HG03064 (cell line): ENCODE results near the gene CDC26.
A peak's percentile ranks its signal among the peaks of the same experiment; 100 is the strongest.
"Not testable (repeated sequence)": the region's sequence is repeated elsewhere in the genome, so short reads cannot be mapped to it uniquely, and the experiment has no call there.

Experiments used
- ATAC-seq: cut with Tn5 transposase; IDR thresholded peaks from one replicate; pipeline ENCODE4 v1.9.1; 2021; ENCODE audit warnings: low read depth; ENCODE audit not compliant: unreplicated experiment

Gene CDC26

DNA sequence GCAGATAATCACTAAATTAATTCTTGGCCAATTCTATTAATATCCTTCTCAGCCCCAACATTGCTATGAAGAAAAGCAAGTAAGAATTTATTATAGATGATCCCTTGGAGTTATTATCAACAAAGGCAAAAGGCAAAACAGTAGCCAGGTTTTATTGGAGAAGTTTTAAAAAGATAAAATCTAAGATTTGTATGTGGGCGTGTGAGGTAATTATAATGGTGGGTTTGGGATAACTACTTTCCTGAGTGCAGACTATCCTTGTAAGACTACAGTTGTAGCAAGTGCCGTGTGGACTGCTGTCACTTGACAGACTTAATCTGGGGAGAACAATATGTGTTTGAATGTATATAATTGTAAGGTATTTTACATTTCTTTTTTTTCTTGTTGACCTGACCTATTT, 30.8 kb downstream of the CDC26 start:
- ATAC-seq, result no peak

DNA sequence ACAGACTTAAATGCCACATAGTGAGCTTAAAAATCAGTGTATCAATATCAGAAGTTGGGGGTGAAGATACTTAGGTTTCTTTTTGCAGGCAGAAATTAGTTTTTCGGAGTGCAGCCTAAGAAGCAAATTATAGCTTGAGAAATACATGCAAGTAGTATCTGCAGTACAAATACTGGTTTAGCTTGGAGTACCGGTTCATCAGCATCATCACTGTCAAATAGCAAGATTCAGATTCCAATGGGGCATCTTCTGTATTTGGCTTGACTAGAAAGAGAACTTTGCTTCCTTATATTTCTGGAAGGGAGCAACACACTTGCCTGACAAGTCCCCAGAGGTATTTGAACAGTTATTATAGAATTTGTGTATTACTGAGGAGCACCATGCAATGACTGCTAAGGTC, 34.2 kb downstream of the CDC26 start:
- ATAC-seq, result no peak

DNA sequence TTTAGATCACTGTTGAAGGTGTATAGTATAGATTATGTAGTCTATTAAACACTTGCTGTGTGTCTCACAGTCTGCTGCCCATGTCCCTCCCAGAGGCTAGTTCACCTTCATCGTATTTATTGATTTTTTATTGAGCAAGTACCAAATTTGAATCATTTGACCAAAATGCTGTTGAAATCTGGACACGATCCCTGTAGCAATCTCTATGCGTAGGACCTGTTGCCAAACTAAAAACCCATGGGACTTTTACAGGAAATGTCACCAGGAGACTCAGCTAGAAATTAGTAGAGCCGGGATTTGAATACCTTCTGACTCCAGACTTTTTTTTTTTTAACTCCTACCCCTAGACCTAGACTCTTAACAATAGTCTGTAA, 36.5 kb downstream of the CDC26 start:
- ATAC-seq, result no peak

DNA sequence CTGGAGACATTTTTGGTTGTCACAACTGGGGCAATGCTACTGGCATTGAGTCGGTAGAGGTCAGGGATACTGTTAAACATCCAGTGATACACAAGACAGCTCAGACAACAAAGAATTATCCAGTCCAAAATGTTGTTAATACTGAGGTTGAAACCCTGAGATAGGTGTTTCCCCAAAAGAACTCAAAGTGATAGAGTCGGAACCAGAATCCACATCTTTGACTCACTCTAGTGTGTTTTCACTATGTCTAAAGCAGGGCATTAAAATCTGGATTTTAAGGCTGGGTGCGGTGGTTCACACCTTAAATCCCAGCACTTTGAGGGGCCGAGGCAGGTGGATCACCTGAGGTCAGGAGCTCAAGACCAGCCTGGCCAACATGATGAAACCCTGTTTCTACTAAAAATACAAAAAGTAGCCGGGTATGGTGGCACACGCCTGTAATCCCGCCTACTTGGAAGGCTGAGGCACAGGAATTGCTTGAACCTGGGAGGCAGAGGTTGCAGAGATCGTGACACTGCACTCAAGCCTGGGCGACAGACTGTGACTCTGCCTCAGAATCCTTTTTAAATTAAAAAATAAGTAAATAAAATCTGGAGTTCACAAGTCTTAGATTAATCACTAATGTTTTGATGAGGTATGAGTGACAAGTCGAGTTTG, 37.0 kb downstream of the CDC26 start:
- no peak for ATAC-seq

DNA sequence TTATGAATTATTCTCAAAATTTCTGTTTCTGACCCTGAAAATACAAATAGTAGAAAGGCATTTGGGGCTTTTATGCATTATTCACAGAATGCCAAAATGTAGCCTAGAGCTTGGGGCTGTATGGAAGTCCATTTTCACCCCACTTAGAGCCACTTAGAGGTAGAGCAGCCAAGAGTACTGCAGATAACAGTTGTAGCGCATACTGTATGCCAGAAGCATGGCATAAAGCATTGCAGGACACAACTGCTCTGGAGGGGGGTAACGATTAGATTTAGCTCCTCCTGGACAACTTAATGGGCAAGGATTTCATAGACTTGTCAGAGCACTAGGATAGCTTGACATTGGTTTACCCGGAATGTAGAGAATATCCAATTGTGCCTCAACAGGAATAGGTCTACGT, 38.3 kb downstream of the CDC26 start:
- ATAC-seq, result no peak

DNA sequence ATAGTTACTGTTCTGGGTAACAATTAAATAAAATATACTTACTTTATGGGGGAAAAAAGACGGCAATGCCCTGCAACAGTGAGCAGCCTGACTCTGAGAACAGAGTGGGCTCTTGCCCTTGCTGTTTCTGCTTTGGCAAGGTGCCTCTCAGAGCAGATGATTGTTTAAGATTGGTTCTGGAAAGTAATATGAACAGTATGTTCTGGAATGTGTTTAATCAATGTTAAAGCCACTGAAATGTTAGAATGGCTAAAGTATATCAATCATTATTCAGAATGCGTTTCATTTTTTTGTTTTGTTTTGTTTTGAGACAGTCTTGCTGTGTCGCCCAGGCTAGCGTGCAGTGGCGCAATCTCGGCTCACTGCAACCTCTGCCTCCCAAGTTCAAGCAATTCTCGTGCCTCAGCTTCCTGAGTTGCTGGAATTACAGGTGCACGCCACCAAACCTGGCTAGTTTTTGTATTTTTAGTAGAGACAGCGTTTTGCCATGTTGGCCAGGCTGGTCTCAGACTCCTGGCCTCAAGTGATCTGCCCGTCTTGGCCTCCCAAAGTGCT, 39.6 kb downstream of the CDC26 start:
- ATAC-seq, result not testable (repeated sequence)

DNA sequence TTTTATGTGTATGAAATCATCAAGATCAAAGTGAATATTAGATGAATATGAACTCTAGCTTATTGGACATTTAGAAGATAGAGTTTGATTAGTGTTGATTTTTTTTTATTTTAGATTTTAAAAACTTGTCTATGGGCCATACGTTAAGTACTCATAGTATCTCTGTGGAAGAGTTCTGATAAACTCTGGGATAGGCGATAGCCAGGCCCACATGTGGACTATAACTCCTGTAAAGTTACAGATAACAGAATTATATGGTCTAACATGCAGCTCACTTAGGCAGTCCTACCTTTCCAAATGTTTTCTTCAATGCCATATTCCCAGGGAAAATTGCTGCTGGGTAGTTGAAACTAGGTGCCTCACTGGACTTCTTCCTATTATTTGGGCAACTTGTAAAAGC, 43.7 kb downstream of the CDC26 start:
- no peak for ATAC-seq

DNA sequence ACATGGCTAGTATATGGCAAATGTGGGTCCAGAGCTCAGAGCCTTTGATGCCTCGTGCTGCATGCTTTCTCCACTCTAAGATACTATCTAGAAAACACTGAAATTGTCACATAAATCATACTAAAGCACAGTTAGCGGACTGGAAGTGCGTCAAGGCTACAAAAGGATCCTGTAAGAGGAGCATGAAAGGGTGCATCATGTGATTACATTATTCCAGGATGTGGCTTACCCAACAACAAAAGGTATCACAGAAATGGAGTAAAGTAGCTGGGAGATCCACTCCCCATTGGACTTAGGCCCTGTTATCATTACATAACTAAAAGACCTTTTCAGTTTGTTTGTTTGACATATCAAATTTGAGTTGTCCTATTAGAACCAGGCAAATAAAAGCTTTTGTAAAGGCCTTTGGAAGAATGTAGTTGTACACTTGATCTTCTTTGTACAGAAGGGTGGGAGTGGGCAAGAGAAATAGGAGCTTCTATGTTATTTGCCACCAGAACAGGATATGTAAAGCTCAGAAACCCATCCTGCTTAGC, 47.2 kb downstream of the CDC26 start:
- no peak for ATAC-seq

DNA sequence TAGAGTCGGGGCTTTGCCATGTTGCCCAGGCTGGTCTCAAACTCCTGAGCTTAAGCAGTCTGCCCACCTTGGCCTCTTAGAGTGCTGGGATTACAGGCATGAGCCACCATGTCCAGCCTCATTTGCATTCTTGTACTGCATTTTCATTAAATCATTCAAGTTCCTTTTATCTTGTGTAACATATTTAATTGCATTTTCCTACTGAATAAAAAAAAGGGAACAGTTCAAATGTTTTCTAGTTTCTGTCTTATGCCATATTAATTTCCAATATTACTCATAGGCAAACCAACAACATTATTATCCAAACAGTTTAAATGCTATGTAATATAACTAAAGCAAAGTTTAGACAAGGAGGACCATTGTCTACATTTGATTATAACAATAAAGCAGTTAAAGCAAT, 47.9 kb downstream of the CDC26 start:
- ATAC-seq, result no peak

DNA sequence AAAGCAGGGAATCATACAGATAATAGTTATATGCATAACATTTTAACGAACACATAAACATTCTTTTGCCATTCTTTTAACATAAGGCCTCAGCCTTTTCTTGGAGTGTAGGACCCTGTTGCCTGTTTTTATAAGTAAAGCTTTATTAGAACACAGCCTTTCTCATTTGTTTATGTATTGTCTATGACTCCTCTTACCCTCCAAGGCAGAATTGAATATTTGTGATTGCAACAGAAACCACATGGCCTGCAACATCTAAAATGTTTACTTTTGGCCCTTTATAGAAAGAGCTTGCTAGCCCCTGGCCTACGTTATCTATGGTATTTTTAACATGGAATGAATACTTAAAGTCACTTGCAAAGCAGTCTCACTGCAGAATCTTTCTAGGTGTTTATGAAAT, 51.4 kb downstream of the CDC26 start:
- no peak for ATAC-seq

DNA sequence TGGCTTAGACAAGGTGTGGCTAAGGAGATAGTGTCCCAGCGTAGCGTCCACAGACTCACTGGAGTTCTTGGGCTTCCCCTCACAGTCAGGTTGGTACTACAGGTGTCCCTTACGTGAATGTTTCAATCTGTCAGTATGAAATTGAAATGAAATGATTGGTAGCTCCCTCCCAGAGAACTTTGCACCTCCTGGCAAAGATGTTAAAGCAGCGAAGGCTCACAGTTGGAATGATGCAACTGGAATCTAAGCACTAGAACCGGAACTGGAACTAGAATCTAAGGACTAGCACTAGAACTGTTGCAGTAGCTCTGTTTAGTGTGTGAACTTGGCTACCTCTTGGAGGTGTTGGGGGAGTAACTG, 52.9 kb downstream of the CDC26 start:
- ATAC-seq, result no peak

DNA sequence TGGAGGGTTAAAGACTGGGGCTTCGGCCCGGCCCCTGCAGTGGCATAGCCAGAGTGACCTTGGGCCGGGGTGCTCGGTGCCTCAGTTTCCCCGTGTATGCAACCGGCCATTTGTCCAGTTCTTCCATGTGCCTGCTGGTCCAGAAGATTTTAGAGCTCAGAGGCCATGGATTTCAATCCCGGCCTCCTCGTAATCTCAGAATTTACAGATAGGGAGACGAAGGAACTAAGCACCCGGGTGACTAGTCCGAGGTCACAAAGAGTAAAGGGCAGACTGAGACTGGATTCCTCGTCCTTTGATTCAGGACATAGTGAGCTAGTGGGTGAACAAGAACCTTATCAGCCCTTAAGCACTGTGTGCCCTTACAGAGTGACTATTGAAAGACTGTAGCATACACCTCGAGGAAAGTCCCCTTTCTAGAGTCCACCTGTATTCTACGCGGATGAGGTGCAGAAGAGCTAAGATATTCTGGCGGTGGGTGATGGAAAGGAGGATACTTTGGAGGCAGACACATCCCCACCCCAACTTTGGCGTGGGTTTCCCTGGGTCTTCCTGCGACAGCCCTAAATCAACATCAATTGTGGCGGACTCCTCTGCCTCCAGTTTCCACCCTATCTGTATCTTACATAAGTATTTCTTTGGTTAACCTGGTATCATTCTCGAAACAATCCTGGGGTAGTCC, 53.4 kb downstream of the CDC26 start:
- no peak for ATAC-seq

DNA sequence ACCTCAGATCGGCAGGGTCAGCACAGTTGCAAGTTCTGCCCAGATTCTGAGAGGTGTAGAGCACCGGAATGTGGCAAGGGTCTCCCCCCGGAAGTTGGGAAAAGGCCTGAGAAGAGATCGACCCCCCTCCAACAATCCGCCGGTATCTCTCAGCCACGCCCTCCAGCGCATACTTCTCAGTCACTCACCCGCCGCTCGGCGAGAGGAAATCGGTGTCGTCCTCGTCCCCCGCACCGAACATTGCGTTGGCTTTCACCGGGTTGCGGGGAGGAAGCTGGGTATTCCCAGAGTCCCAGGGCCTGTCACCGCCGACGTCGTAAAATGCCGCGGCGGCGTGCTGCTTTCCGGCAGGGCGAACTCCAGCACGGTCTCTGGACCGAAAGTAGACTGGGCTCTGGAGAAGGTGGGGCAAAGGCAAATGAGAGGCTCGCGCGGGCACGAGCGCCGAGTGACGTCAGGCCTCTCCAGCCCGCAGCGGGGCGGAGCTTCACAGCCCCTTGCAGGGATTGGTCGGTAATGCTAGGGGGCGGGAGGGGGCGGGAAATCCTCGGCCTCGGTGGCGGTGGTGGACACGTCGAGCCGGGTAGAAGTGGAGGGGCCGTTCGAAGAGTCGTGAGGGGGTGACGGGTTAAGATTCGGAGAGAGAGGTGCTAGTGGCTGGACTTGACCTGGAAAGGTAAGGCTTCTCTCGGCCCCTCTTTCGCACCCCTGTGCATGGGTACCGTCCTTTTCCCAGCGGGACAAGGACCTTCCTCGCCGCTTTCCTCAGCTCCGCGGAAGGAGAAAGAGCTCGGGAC, 54.2 kb downstream of the CDC26 start, which contains the start of the genes FKBP15 and SLC31A1:
Gene FKBP15 (minus strand): TSS at position 275 of the 797 bp plus-strand sequence. CDS start 34 bp downstream, at position 241.
Gene SLC31A1 (plus strand): TSS at position 542 of the 797 bp plus-strand sequence. CDS start 34,605 bp downstream, outside the sequence.
- peak; percentile 72 for ATAC-seq

DNA sequence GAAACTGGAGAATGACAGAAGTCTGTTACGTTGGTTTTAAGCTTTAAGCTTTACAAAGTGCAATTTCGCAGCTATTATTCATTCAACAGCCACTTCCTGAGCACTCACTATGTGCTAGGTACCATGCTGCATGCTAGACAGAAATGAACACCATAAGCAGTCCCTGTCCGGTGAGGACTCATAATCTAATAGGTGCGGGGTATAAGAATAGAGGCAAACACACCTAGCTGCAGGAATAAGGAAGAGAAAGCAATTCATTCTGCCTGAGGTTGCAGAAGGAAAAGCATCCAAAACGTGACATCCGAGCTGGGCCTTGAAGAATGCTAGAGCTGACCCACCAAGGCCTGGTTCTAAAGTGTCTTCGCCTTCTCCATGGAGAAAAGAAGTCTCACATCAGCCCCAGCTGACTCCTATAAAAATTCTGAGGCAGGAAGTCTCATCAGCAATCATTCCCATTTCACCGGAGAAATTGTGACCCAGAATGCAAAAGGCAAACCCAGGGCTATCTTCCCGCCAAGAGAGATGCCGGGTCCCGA, 54.8 kb downstream of the CDC26 start:
- ATAC-seq, result peak; percentile 17

DNA sequence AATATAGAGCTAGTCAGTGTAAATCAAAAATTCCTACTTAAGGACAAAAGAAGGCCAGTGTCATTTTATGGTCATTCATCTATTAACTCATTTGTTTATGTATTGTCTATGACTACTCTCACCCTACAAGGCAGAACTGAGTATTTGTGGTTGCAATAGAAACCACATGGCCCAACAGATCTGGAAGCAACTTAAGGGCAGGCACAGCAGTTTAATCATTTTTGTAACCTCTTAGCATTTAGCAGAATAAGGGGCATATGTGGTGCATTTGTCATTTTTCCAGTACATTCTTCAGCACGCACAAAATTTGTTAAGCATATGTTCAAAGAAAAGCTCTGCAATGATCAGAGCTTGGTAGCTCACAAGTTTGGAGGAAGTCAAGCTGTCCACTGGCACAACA, 55.4 kb downstream of the CDC26 start:
- peak; percentile 48 for ATAC-seq

DNA sequence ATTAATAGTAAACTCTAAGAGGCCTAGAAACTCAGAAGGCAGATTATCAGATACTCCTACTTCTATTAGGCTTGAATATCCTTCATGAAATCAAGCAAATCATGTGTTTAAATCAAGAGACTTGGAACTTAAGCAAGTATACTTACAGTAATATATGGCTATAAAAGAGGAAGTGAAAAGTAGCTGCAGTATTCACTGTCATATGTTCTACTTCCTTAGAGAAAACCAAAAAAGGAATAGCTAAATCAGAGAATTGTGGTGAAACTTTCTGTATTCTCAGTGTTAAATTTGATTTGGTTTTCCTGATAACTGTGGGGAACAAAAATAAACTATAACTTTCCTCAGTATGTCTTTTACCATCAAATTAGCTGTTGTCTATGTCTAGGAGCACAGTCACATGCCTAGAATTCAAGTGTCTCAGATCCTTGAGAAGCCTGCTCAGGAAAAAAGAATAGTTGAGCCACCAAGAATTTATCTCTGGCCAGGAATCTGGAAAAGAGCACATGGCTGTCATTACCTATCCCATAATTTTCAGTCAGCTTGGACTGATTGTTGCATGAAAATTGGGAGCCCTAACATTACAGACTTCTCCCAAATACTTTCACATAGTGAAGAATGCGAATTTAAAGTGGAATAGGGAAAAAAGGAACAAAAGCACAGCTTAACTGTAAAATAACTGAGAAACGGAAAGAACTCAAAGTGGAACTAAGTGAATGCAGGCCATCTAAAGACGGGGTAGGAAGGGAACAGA, 56.0 kb downstream of the CDC26 start:
- ATAC-seq, result peak; percentile 33
